A549 (cell line): ENCODE results near the gene ABI3. TPM values are rescaled to one million over a fixed set of nuclear protein-coding genes. Genes with fewer than 3 reads are reported as not detected.

Source experiments
- ATAC-seq, 2 experiments: fragments of 200-7000 bp in 1 of 2; fragments of >200 bp in 1 of 2; cut with Nextera tagmentation in 1 of 2; cut with Tn5 transposase in 1 of 2; 3 replicates each; pipeline versions ENCODE4 v1.8.0 to v1.9.1; 2018 to 2020; ENCODE audit warnings: mild to moderate bottlenecking in 1 of 2, moderate library complexity in 1 of 2
- CTCF ChIA-PET: fragments of 300-600 bp; sonication (Branson Sonifier 250); formaldehyde crosslinking; extraction: SDS; loops from one replicate; lab custom pipeline; 2021; ENCODE audit warnings: antibody characterized with exemption, inconsistent platforms; lab: Yijun Ruan, JAX
- POLR2A ChIA-PET: fragments of 350-600 bp; formaldehyde crosslinking; extraction: SDS; loops from one replicate; lab custom pipeline; 2021; ENCODE audit warnings: antibody characterized with exemption, inconsistent platforms; lab: Yijun Ruan, JAX
- DNase-seq, 2 experiments: peaks; one replicate each; pipeline versions ENCODE4 v3.0.0 to v3.0.0-alpha.2; 2011 to 2016; ENCODE audit warnings: low read depth in 1 of 2, low spot score in 1 of 2
- FAIRE-seq: peaks from 2 replicates; lab custom pipeline; 2011; peaks lifted over from hg19 to GRCh38; lab: Jason Lieb, UNC
- H3K27ac ChIP-seq, 2 experiments: fragments of >200 bp; sonication (Bioruptor Twin); formaldehyde crosslinking; 3 replicates each; pipeline ENCODE4 v1.5.1; 2016 to 2017
- H3K4me1 ChIP-seq: fragments of >200 bp; sonication (Bioruptor Twin); formaldehyde crosslinking; 3 replicates; pipeline ENCODE4 v1.6.1; 2016
- H3K4me2 ChIP-seq: fragments of >200 bp; sonication (Bioruptor Twin); formaldehyde crosslinking; 3 replicates; pipeline ENCODE4 v1.6.1; 2016
- H3K4me3 ChIP-seq: fragments of >200 bp; sonication (Bioruptor Twin); formaldehyde crosslinking; 3 replicates; pipeline ENCODE4 v1.5.1; 2016
- H3K9me3 ChIP-seq: fragments of >200 bp; sonication (Bioruptor Twin); formaldehyde crosslinking; 3 replicates; pipeline ENCODE4 v1.6.1; 2016
- ATOH8 ChIP-seq: fragments of 250-450 bp; sonication (Bioruptor Pico); IDR thresholded peaks from 2 replicates; pipeline ENCODE4 v1.5.0; 2020; ENCODE audit warnings: low read depth, mild to moderate bottlenecking, moderate library complexity
- BCL3 ChIP-seq: fragments of >200 bp; sonication (Bioruptor Twin); formaldehyde crosslinking; IDR thresholded peaks from 3 replicates; pipeline ENCODE4 v1.6.1; 2016
- CBX2 ChIP-seq: fragments of 200-600 bp; sonication (generic); IDR thresholded peaks from 2 replicates; pipeline ENCODE4 v1.6.1; 2016; ENCODE audit warnings: low read depth, mild to moderate bottlenecking, borderline replicate concordance
- CBX8 ChIP-seq: fragments of 200-600 bp; sonication (generic); IDR thresholded peaks from 2 replicates; pipeline ENCODE4 v1.6.1; 2016
- ESRRA ChIP-seq: fragments of 150-350 bp; IDR thresholded peaks from 2 replicates; pipeline ENCODE4 v1.6.1; 2014; ENCODE audit warnings: mild to moderate bottlenecking, low read length, borderline replicate concordance
- FOSB ChIP-seq: fragments of 250-450 bp; sonication (Bioruptor Pico); IDR thresholded peaks from 2 replicates; pipeline ENCODE4 v1.5.0; 2020; ENCODE audit warnings: mild to moderate bottlenecking, moderate library complexity
- FOSL2 ChIP-seq, 2 experiments: fragments of 450-650 bp in 1 of 2; fragments of >200 bp in 1 of 2; sonication (Bioruptor Twin) in 1 of 2; formaldehyde crosslinking; IDR thresholded peaks; 2 replicates each; pipeline versions ENCODE4 v1.5.0 to v1.6.1; 2016 to 2020; ENCODE audit warnings: mild to moderate bottlenecking in 1 of 2, moderate library complexity in 1 of 2
- HES2 ChIP-seq: fragments of >200 bp; sonication (Bioruptor Twin); formaldehyde crosslinking; IDR thresholded peaks from 2 replicates; pipeline ENCODE4 v1.6.1; 2016
- KDM5A ChIP-seq: fragments of 200-600 bp; sonication (generic); IDR thresholded peaks from 2 replicates; pipeline ENCODE4 v1.6.1; 2016; ENCODE audit warnings: antibody characterized with exemption, mild to moderate bottlenecking
- MAX ChIP-seq: IDR thresholded peaks from 2 replicates; pipeline ENCODE4 v1.6.1; 2012
- REST ChIP-seq: fragments of 200-600 bp; sonication (generic); IDR thresholded peaks from 2 replicates; pipeline ENCODE4 v1.6.1; 2016; ENCODE audit warnings: antibody characterized with exemption, mild to moderate bottlenecking, moderate library complexity
- TFCP2L1 ChIP-seq: fragments of 250-450 bp; sonication (Bioruptor Pico); IDR thresholded peaks from 2 replicates; pipeline ENCODE4 v1.5.0; 2021; ENCODE audit warnings: mild to moderate bottlenecking
- TP53 ChIP-seq: fragments of 250-450 bp; sonication (Bioruptor Pico); IDR thresholded peaks from 2 replicates; pipeline ENCODE4 v1.5.0; 2021; ENCODE audit warnings: mild to moderate bottlenecking, moderate library complexity
- USF2 ChIP-seq: fragments of 450-650 bp; IDR thresholded peaks from 2 replicates; pipeline ENCODE4 v1.6.1; 2014; ENCODE audit warnings: antibody characterized with exemption
- ZFP36 ChIP-seq: fragments of 450-650 bp; IDR thresholded peaks from 2 replicates; pipeline ENCODE4 v1.6.1; 2014; ENCODE audit warnings: borderline replicate concordance; ENCODE audit not compliant: partially characterized antibody
- ZSCAN20 ChIP-seq: fragments of 250-450 bp; sonication (Bioruptor Pico); IDR thresholded peaks from 2 replicates; pipeline ENCODE4 v1.8.0; 2022; ENCODE audit warnings: mild to moderate bottlenecking, moderate library complexity
- WGBS: methylation state at CpG from one replicate; pipeline ENCODE4 v1.1.6; 2017; ENCODE audit errors: missing lambda C conversion rate; 5-methylcytosine and 5-hydroxymethylcytosine counted together
- polyA plus RNA-seq, 4 experiments: library from polyadenylated mRNA; depleted of rRNA in 3 of 4; stranded (reverse); fragments of >200 nt; fragmentation: RNase III in 1 of 4; extraction: RNeasy Plus Mini Kit Qiagen cat#74134 plus additional on column Dnase treatment in 1 of 4; gene quantifications; 2 replicates in 3 of 4; 3 replicates in 1 of 4; pipeline ENCODE4 v1.2.3, GENCODE V29; 2011 to 2017

ABI3 gene
- polyA plus RNA-seq, 2 of the 4 experiments (the other 2 are of a cell fraction): not detected

GRCh38 chr17:49216953-49217650 is 6.6 kb downstream of the ABI3 start:
- Histone ChIP-seq H3K4me1 (peaks cover 5% of the 10 kb centered on the region; the same call in 1 of the 3 replicates), H3K4me3 (no peak overlapping the region), H3K4me2 (no peak overlapping the region), H3K27ac (no peak overlapping the region), H3K9me3 (no peaks in the 10 kb centered on the region)
- ChIA-PET POLR2A (interaction anchor here (0.6 kb wide), 1 partner anchor 24 kb away, joined by 3 read pairs; no protein-coding TSS in a partner anchor), CTCF (interaction anchor here (1.4 to 13.5 kb wide), 4 partner anchors 10 to 37 kb away, joined by 3 to 161 read pairs (median 4); partner anchors contain the start of gene PHOSPHO1)
- ATAC-seq (peak; percentile 13 to 16; a peak in 1 of 6 replicates), FAIRE-seq (no peak), DNase-seq (no peak)
- 72% methylated on average over 11 of the region's 11 CpGs for WGBS
- no peak for TF ChIP-seq ESRRA
- no peak for TF ChIP-seq HES2
- no peak for TF ChIP-seq CBX2
- TF ChIP-seq CBX8: no peak
- TF ChIP-seq FOSL2 (IDR thresholded peaks at IDR 0.05): no peak
- TF ChIP-seq FOSL2 (CRISPR knock-in tag; IDR thresholded peaks at IDR 0.05): no peak
- no peak for TF ChIP-seq FOSB (CRISPR knock-in tag)
- TF ChIP-seq ZFP36: no peak
- no peak for TF ChIP-seq BCL3
- no peak for TF ChIP-seq TP53
- no peak for TF ChIP-seq ATOH8
- TF ChIP-seq TFCP2L1 (CRISPR knock-in tag): no peak
- no peak for TF ChIP-seq REST
- TF ChIP-seq KDM5A: no peak
- TF ChIP-seq USF2: no peak
- TF ChIP-seq MAX: no peak
- no peak for TF ChIP-seq ZSCAN20 (CRISPR knock-in tag)
